GM12801 (cell line): ENCODE measurements around the gene ZBTB37.

ENCODE experiments used
- TF ChIP-seq, protein P1 (sequence below): IDR thresholded peaks from one replicate; pipeline ENCODE4 v1.5.1; 2011; ENCODE audit warnings: control low read depth; ENCODE audit not compliant: insufficient read length; ENCODE audit errors: extremely low read depth

Gene ZBTB37

DNA sequence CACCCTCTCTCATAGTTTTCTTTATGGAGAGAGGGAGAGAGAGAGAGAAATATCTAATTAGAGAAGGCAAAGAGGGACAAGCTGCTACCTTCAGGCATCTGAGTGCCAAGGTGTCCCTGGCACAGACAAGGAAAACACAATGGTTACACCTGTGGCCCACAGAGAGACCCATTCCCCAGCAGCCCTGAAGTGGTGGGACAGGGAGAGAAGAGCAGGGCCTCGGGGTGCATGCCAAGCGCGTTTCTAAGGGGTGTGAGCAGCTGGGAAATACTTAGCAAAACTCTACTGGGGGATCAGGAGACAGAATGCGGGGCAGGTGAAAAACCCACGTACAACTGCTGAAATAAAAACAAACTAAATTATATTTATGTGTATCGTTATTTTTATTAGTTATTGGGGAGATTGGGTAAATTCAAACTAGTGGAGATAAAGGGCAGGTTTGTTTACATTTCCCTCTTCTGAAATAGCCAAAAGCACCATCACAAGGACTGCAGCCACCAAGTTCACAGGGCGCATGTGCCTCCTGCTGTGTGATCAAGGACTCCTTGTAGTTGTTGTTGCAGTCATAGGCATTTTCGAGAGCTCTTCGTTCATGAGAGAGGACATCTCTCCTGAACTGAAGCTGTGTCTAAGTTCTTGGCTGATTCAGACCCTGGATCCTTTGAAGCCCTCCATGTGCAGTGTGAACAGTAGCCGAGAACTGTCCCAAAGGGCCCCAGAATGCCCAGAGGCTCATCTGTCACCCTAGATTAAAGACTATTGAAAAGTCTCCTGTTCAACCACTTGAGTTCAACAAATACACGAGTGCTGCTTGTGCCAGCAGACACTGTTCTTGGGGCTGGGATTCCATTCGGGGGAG is 49.7 kb downstream of the ZBTB37 start:
- TF ChIP-seq, protein P1, sequence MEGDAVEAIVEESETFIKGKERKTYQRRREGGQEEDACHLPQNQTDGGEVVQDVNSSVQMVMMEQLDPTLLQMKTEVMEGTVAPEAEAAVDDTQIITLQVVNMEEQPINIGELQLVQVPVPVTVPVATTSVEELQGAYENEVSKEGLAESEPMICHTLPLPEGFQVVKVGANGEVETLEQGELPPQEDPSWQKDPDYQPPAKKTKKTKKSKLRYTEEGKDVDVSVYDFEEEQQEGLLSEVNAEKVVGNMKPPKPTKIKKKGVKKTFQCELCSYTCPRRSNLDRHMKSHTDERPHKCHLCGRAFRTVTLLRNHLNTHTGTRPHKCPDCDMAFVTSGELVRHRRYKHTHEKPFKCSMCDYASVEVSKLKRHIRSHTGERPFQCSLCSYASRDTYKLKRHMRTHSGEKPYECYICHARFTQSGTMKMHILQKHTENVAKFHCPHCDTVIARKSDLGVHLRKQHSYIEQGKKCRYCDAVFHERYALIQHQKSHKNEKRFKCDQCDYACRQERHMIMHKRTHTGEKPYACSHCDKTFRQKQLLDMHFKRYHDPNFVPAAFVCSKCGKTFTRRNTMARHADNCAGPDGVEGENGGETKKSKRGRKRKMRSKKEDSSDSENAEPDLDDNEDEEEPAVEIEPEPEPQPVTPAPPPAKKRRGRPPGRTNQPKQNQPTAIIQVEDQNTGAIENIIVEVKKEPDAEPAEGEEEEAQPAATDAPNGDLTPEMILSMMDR = no peak

DNA sequence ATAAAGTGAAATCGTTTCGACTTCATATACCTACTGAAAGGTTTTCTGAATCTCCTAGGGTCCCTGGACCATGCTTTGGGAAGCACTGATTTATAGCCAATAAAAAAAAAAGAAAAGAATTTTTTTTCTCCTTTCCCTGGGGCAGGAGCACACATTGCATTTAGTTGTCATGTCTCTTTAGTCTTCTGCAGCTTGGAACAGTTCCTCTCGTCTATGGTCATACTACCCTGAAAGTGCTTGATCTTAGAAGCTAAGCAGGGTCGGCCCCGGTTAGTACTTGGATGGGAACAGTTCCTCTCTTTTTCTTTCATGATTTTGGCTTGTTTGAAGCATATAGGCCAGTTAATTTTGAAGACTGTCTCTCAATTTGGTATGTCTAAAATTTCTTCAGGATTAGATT is 52.7 kb downstream of the ZBTB37 start:
- TF ChIP-seq, protein P1 = no peak

DNA sequence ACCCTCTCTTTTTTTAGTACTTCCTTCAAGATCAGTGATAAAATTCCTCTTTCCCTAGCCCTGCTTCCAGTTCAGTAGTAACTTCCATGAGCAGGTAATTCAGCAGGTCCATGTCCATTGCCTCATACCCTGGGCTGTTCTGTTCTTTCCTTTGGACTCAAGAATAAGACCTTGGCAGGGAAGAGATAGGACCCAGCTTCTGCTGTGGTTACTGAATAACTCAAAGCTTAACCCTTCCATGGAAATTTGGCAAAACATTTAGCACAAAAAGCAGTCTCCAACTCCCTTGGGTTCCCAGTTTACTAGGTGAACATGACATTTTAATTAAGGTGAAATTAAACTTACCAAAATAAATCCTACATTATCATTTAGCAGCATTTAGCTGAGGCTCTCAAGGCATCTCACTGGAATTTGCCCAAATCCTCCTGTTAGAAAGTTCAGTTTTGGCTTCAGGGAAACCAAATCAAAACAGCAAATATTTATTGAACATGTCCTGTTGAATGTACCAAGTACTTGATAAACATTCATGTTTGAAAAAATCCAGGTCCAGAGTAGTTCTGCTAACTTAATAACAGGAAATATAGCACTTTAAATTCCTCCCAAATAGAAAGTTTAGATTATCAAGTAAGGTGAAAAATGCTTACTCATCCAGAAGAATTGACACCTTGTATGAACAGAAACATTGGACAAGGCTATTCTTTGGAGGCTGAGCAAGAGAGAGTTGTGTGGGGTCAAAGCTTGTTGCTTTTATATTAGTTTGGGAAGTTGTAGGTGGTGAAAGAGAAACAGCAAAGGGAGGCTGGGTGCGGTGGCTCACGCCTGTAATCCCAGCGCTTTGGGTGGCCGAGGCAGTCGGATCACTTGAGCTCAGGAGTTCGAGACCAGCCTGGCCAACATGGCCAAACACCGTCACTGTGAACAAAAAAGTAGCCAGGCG is 57.4 kb downstream of the ZBTB37 start:
- TF ChIP-seq, protein P1 = no peak

DNA sequence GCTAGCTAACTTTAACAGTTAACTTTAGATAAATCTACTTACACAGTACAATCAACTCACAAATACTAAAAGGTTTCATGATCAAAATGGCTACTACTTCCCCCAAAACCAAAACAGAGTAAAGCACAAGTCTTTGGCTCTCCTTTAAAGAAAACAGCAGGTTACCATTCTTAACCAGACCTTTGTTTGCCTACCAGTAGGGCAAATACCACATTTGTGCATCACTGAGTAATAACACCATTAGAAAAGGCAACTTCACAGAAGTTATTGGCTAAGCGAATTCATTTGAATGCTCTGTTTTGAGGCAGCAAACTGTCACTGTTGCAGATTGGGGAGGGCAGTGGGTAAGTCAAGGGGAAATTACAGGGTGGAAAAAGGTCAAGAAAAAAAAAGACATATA is 66.3 kb downstream of the ZBTB37 start:
- TF ChIP-seq, protein P1 = no peak

DNA sequence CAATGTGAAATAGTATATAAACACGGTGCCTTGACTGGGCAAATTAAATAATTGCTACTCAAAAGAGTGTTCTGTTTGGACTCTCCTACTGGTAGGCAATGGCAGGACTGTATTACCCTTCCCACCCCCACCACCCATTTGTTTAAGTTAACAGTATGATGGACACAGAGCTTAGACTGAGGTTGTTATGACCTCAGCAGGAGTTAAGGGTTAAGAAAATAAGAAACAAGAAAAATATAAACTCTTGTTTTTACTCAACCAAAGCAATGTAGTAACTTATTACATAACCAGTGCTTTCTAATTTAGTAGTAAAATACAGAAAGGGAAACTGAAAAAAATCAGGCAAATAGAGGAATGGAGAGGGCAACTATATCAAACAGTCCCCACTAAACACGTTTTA is 68.9 kb downstream of the ZBTB37 start:
- TF ChIP-seq, protein P1 = no peak

DNA sequence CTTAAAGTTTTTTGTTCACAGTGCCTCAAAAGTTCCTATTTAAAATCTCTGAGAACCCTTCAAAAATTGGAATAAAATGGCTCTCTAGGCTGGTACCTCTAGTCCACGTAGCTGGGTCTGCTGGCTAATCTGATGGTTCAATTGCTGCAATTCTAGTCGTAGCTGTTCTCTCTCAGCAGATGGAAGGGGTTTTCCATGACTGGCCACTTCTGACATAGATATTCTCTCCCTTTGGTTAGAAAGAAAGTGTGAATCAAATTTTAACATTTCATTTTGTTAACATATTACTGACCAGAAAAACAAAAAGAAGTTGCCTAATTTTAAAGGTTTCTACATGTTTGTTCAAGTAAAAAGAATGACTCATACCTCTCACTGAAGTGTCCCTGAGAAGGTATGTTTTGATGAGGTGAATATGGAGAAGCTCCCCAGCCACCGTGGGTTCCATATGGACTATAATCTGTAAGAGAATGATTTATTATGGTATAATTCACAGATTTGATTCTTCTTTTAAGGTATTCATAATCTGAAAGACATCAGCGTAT is 78.3 kb downstream of the ZBTB37 start:
- TF ChIP-seq, protein P1 = no peak

DNA sequence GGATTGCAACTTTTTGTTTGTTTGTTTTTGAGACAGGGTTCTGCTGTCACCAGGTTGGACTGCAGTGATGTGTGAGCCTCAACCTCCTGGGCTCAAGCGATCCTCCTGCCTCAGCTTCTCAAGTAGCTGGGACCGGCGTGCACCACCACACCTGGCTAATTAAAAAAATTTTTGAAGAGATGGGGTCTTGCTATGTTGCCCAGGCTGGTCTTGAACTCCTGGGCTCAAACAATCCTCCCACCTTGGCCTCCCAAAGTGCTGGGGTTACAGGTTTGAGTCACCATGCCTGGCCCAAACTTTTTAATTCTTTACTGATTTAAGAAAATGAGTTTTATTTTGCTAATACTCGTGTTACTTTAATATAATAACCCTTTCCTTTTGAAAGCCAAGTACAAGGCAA is 80.4 kb downstream of the ZBTB37 start:
- TF ChIP-seq, protein P1 = no peak
